ENCODE data around the gene ST3GAL4. TPM values are rescaled to one million over a fixed set of nuclear protein-coding genes. Genes with fewer than 3 reads are reported as not detected.

ST3GAL4 gene
- polyA plus RNA-seq, 1 donor: 20.4 TPM

GRCh38 chr11:126415669-126416420, 60.4 kb downstream of the ST3GAL4 start:
- peaks cover 19% of the 10 kb centered on the region for H3K4me1 ChIP-seq (ENCODE audit: control insufficient read depth, insufficient read depth, low read length)

GRCh38 chr11:126416542-126417090, 61.1 kb downstream of the ST3GAL4 start:
- no CpG with 5 or more reads among the region's 52 CpGs for WGBS (ENCODE audit: insufficient coverage, low lambda C conversion rate)
- Histone ChIP-seq H3K27ac (ENCODE audit: low read length) (peak overlapping the region; percentile 75), H3K4me1 (ENCODE audit: control insufficient read depth, insufficient read depth, low read length) (peaks cover 19% of the 10 kb centered on the region), H3K36me3 (ENCODE audit: control insufficient read depth, insufficient read depth, low read length) (peaks cover 6% of the 10 kb centered on the region), H3K4me3 (ENCODE audit: low read length) (no peak overlapping the region), H3K9me3 (ENCODE audit: control insufficient read depth, low read depth, low read length) (no peaks in the 10 kb centered on the region), H3K27me3 (ENCODE audit: control insufficient read depth, insufficient read depth, low read length) (no peaks in the 10 kb centered on the region)
- DNase-seq: peak; percentile 81 to 84

More at GRCh38 chr11:126415669-126416420, 60.4 kb downstream of the ST3GAL4 start:
- DNase-seq: peak; percentile 54 to 63
- no CpG with 5 or more reads among the region's 19 CpGs for WGBS (ENCODE audit: insufficient coverage, low lambda C conversion rate)
- Histone ChIP-seq H3K27me3 (ENCODE audit: control insufficient read depth, insufficient read depth, low read length) (no peaks in the 10 kb centered on the region), H3K4me3 (ENCODE audit: low read length) (no peak overlapping the region), H3K9me3 (ENCODE audit: control insufficient read depth, low read depth, low read length) (no peaks in the 10 kb centered on the region), H3K36me3 (ENCODE audit: control insufficient read depth, insufficient read depth, low read length) (peaks cover 9% of the 10 kb centered on the region), H3K27ac (ENCODE audit: low read length) (peak overlapping the region; percentile 75)

GRCh38 chr11:126417091-126417862, 61.8 kb downstream of the ST3GAL4 start:
- 100% methylated on average over 2 of the region's 12 CpGs for WGBS (ENCODE audit: insufficient coverage, low lambda C conversion rate)
- H3K36me3 ChIP-seq (ENCODE audit: control insufficient read depth, insufficient read depth, low read length): peaks cover 6% of the 10 kb centered on the region
- peaks cover 19% of the 10 kb centered on the region for H3K4me1 ChIP-seq (ENCODE audit: control insufficient read depth, insufficient read depth, low read length)
- H3K27ac ChIP-seq (ENCODE audit: low read length): peak overlapping the region; percentile 5
- H3K4me3 ChIP-seq (ENCODE audit: low read length): no peak overlapping the region
- H3K9me3 ChIP-seq (ENCODE audit: control insufficient read depth, low read depth, low read length): no peaks in the 10 kb centered on the region
- H3K27me3 ChIP-seq (ENCODE audit: control insufficient read depth, insufficient read depth, low read length): no peaks in the 10 kb centered on the region
- DNase-seq: no peak

GRCh38 chr11:126418887-126419286, 63.4 kb downstream of the ST3GAL4 start:
- Histone ChIP-seq H3K36me3 (ENCODE audit: control insufficient read depth, insufficient read depth, low read length) (no peaks in the 10 kb centered on the region), H3K4me1 (ENCODE audit: control insufficient read depth, insufficient read depth, low read length) (peaks cover 19% of the 10 kb centered on the region), H3K4me3 (ENCODE audit: low read length) (no peak overlapping the region), H3K9me3 (ENCODE audit: control insufficient read depth, low read depth, low read length) (no peaks in the 10 kb centered on the region), H3K27ac (ENCODE audit: low read length) (no peak overlapping the region), H3K27me3 (ENCODE audit: control insufficient read depth, insufficient read depth, low read length) (peaks cover 9% of the 10 kb centered on the region)
- no CpG with 5 or more reads among the region's 1 CpG for WGBS (ENCODE audit: insufficient coverage, low lambda C conversion rate)
- DNase-seq: no peak

- WGBS (ENCODE audit: insufficient coverage, low lambda C conversion rate): 57% methylated on average over 5 of the region's 11 CpGs
- Histone ChIP-seq H3K27me3 (ENCODE audit: control insufficient read depth, insufficient read depth, low read length) (peaks cover 15% of the 10 kb centered on the region), H3K4me1 (ENCODE audit: control insufficient read depth, insufficient read depth, low read length) (peaks cover 15% of the 10 kb centered on the region), H3K9me3 (ENCODE audit: control insufficient read depth, low read depth, low read length) (no peaks in the 10 kb centered on the region), H3K4me3 (ENCODE audit: low read length) (no peak overlapping the region), H3K36me3 (ENCODE audit: control insufficient read depth, insufficient read depth, low read length) (no peaks in the 10 kb centered on the region), H3K27ac (ENCODE audit: low read length) (peak overlapping the region; percentile 16)
- DNase-seq: peak; percentile 38 to 39
Observed at GRCh38 chr11:126419801-126420697, 64.6 kb downstream of the ST3GAL4 start.

GRCh38 chr11:126420698-126421256, 65.3 kb downstream of the ST3GAL4 start:
- WGBS (ENCODE audit: insufficient coverage, low lambda C conversion rate): 100% methylated on average over 2 of the region's 6 CpGs
- Histone ChIP-seq H3K4me3 (ENCODE audit: low read length) (no peak overlapping the region), H3K4me1 (ENCODE audit: control insufficient read depth, insufficient read depth, low read length) (peaks cover 10% of the 10 kb centered on the region), H3K9me3 (ENCODE audit: control insufficient read depth, low read depth, low read length) (no peaks in the 10 kb centered on the region), H3K27me3 (ENCODE audit: control insufficient read depth, insufficient read depth, low read length) (peaks cover 17% of the 10 kb centered on the region), H3K36me3 (ENCODE audit: control insufficient read depth, insufficient read depth, low read length) (no peaks in the 10 kb centered on the region), H3K27ac (ENCODE audit: low read length) (peak overlapping the region; percentile 16)
- no peak for DNase-seq

GRCh38 chr11:126421271-126421671, 65.8 kb downstream of the ST3GAL4 start:
- H3K4me3 ChIP-seq (ENCODE audit: low read length): no peak overlapping the region
- no peaks in the 10 kb centered on the region for H3K36me3 ChIP-seq (ENCODE audit: control insufficient read depth, insufficient read depth, low read length)
- no CpG with 5 or more reads among the region's 13 CpGs for WGBS (ENCODE audit: insufficient coverage, low lambda C conversion rate)
- no peaks in the 10 kb centered on the region for H3K9me3 ChIP-seq (ENCODE audit: control insufficient read depth, low read depth, low read length)
- DNase-seq: no peak
- peaks cover 17% of the 10 kb centered on the region for H3K27me3 ChIP-seq (ENCODE audit: control insufficient read depth, insufficient read depth, low read length)
- no peak overlapping the region for H3K27ac ChIP-seq (ENCODE audit: low read length)
- H3K4me1 ChIP-seq (ENCODE audit: control insufficient read depth, insufficient read depth, low read length): peaks cover 5% of the 10 kb centered on the region

- Histone ChIP-seq H3K27ac (ENCODE audit: low read length) (no peak overlapping the region), H3K36me3 (ENCODE audit: control insufficient read depth, insufficient read depth, low read length) (no peaks in the 10 kb centered on the region), H3K4me3 (ENCODE audit: low read length) (no peak overlapping the region), H3K27me3 (ENCODE audit: control insufficient read depth, insufficient read depth, low read length) (peaks cover 17% of the 10 kb centered on the region), H3K4me1 (ENCODE audit: control insufficient read depth, insufficient read depth, low read length) (no peaks in the 10 kb centered on the region), H3K9me3 (ENCODE audit: control insufficient read depth, low read depth, low read length) (no peaks in the 10 kb centered on the region)
- WGBS (ENCODE audit: insufficient coverage, low lambda C conversion rate): no CpG with 5 or more reads among the region's 2 CpGs
- DNase-seq: no peak
Observed at GRCh38 chr11:126422446-126422845, 67.0 kb downstream of the ST3GAL4 start.

GRCh38 chr11:126423154-126423553, 67.7 kb downstream of the ST3GAL4 start:
- no peaks in the 10 kb centered on the region for H3K36me3 ChIP-seq (ENCODE audit: control insufficient read depth, insufficient read depth, low read length)
- H3K27me3 ChIP-seq (ENCODE audit: control insufficient read depth, insufficient read depth, low read length): peaks cover 17% of the 10 kb centered on the region
- no peak overlapping the region for H3K27ac ChIP-seq (ENCODE audit: low read length)
- H3K4me3 ChIP-seq (ENCODE audit: low read length): no peak overlapping the region
- no CpG with 5 or more reads among the region's 2 CpGs for WGBS (ENCODE audit: insufficient coverage, low lambda C conversion rate)
- H3K9me3 ChIP-seq (ENCODE audit: control insufficient read depth, low read depth, low read length): no peaks in the 10 kb centered on the region
- no peaks in the 10 kb centered on the region for H3K4me1 ChIP-seq (ENCODE audit: control insufficient read depth, insufficient read depth, low read length)
- no peak for DNase-seq

Data from large intestine (tissue), 3 donors.